HepG2 (cell line): ENCODE data around the gene GPR25. TPM values are rescaled to one million over a fixed set of nuclear protein-coding genes. Genes with fewer than 3 reads are reported as not detected.

Experiments used
- ATAC-seq: fragments of 200-7000 bp; cut with Tn5 transposase; 3 replicates; pipeline ENCODE4 v1.9.1; 2020; ENCODE audit warnings: mild to moderate bottlenecking, moderate library complexity
- BruUV-seq: library from RNA; stranded (reverse); fragments of 400-500 nt; replicated peaks from 2 replicates; lab custom pipeline; 2021; lab: Mats Ljungman, UMichigan
- CTCF ChIA-PET: fragments of 300-600 bp; formaldehyde crosslinking; extraction: SDS; loops from one replicate; lab custom pipeline; 2021; ENCODE audit warnings: low total read pairs, inconsistent platforms, low intra/inter-chr PET ratio; lab: Yijun Ruan, JAX
- POLR2A ChIA-PET: fragments of 350-600 bp; sonication (Branson Sonifier 250); formaldehyde crosslinking; loops from one replicate; lab custom pipeline; 2020; ENCODE audit warnings: antibody characterized with exemption, inconsistent platforms; lab: Yijun Ruan, JAX
- DNase-seq: peaks from one replicate; pipeline ENCODE4 v3.0.0-alpha.2; 2015; ENCODE audit warnings: low spot score
- FAIRE-seq: peaks from 3 replicates; lab custom pipeline; 2011; peaks lifted over from hg19 to GRCh38; lab: Jason Lieb, UNC
- H2AFZ ChIP-seq: one replicate; pipeline ENCODE4 v1.6.1; 2011; ENCODE audit warnings: low read length, inconsistent platforms
- H3K27ac ChIP-seq: fragments of 300-600 bp; 3 replicates; pipeline ENCODE4 v1.8.0; 2011; ENCODE audit warnings: mixed run types, mild to moderate bottlenecking, mixed read lengths, low read length, inconsistent platforms; ENCODE audit not compliant: insufficient read depth; ENCODE audit errors: extremely low read length
- H3K27me3 ChIP-seq, 2 experiments: fragments of 200-600 bp in 1 of 2; 2 replicates in 1 of 2; 3 replicates in 1 of 2; pipeline versions ENCODE4 v1.6.0 to v1.8.0; 2011; ENCODE audit warnings: low read length in 2 of 2, mild to moderate bottlenecking in 2 of 2, moderate library complexity in 2 of 2, inconsistent platforms in 1 of 2; ENCODE audit not compliant: insufficient read depth in 2 of 2, control insufficient read depth in 1 of 2
- H3K36me3 ChIP-seq, 2 experiments: fragments of 200-600 bp in 1 of 2; replicated peaks in 1 of 2; 2 replicates in 1 of 2; 3 replicates in 1 of 2; pipeline versions ENCODE4 v1.5.1 to v1.8.0; 2011; ENCODE audit warnings: low read length in 2 of 2, inconsistent platforms in 1 of 2; ENCODE audit not compliant: insufficient read depth in 2 of 2, control insufficient read depth in 1 of 2
- H3K4me1 ChIP-seq: 2 replicates; pipeline ENCODE4 v1.5.1; 2012; ENCODE audit warnings: low read length, inconsistent platforms; ENCODE audit not compliant: insufficient read depth
- H3K4me2 ChIP-seq: 2 replicates; pipeline ENCODE4 v1.6.0; 2011; ENCODE audit warnings: low read depth, low read length, inconsistent platforms
- H3K4me3 ChIP-seq, 3 experiments: fragments of 200-600 bp in 1 of 3; sonication (generic), shearing (Covaris generic) in 1 of 3; replicated peaks in 1 of 3; 2 replicates each; pipeline ENCODE4 v1.5.1; 2011 to 2016; ENCODE audit warnings: low read length in 3 of 3, inconsistent platforms in 2 of 3, low read depth in 2 of 3, mild to moderate bottlenecking in 2 of 3, control low read depth in 1 of 3, mixed read lengths in 1 of 3; ENCODE audit not compliant: insufficient read depth in 1 of 3
- H3K79me2 ChIP-seq: one replicate; pipeline ENCODE4 v1.6.1; 2011; ENCODE audit warnings: low read length, inconsistent platforms; ENCODE audit not compliant: insufficient read depth
- H3K9ac ChIP-seq: 2 replicates; pipeline ENCODE4 v1.6.0; 2011; ENCODE audit warnings: mild to moderate bottlenecking, low read depth, low read length, inconsistent platforms; ENCODE audit not compliant: insufficient read depth
- H3K9me3 ChIP-seq: 2 replicates; pipeline ENCODE4 v1.5.1; 2012; ENCODE audit warnings: mild to moderate bottlenecking, low read length
- H4K20me1 ChIP-seq: 2 replicates; pipeline ENCODE4 v1.6.0; 2011; ENCODE audit warnings: inconsistent platforms, mild to moderate bottlenecking, low read length, moderate library complexity; ENCODE audit not compliant: insufficient read depth
- BRCA1 ChIP-seq: sonication (generic); formaldehyde crosslinking; IDR thresholded peaks from 2 replicates; pipeline ENCODE4 v1.4.0; 2020; ENCODE audit warnings: missing genetic modification reagents
- CHD2 ChIP-seq: IDR thresholded peaks from 2 replicates; pipeline ENCODE4 v1.6.1; 2011; ENCODE audit warnings: low read depth, low read length, improper control_type of control experiment
- DPF2 ChIP-seq: sonication (generic); formaldehyde crosslinking; IDR thresholded peaks from 2 replicates; pipeline ENCODE4 v1.4.0; 2020; ENCODE audit warnings: mild to moderate bottlenecking, low read depth, missing genetic modification reagents, borderline replicate concordance
- EHMT2 ChIP-seq: fragments of 200-600 bp; sonication (generic); IDR thresholded peaks from 2 replicates; pipeline ENCODE4 v1.7.0; 2017; ENCODE audit warnings: antibody characterized with exemption, low read depth, low read length, borderline replicate concordance
- ELF4 ChIP-seq: sonication (generic); formaldehyde crosslinking; IDR thresholded peaks from 2 replicates; pipeline ENCODE4 v1.5.0; 2020; ENCODE audit warnings: missing genetic modification reagents, mild to moderate bottlenecking, moderate library complexity, borderline replicate concordance
- ETV6 ChIP-seq: sonication (generic); formaldehyde crosslinking; conservative IDR thresholded peaks from 2 replicates; pipeline ENCODE4 v1.4.0; 2020; ENCODE audit warnings: missing genetic modification reagents
- MATR3 ChIP-seq: sonication (generic); formaldehyde crosslinking; IDR thresholded peaks from 2 replicates; pipeline ENCODE4 v1.4.0; 2020; ENCODE audit warnings: missing genetic modification reagents
- REPIN1 ChIP-seq: sonication (generic); formaldehyde crosslinking; IDR thresholded peaks from 2 replicates; pipeline ENCODE4 v1.8.0; 2022; ENCODE audit warnings: missing genetic modification reagents, low read depth, mild to moderate bottlenecking, borderline replicate concordance
- SP4 ChIP-seq: sonication (generic); formaldehyde crosslinking; IDR thresholded peaks from 2 replicates; pipeline ENCODE4 v1.8.1; 2023; ENCODE audit warnings: mild to moderate bottlenecking, missing genetic modification reagents
- TAF1 ChIP-seq: sonication (generic); formaldehyde crosslinking; IDR thresholded peaks from 2 replicates; pipeline ENCODE4 v1.4.0; 2020; ENCODE audit warnings: missing genetic modification reagents
- ZBTB3 ChIP-seq: sonication (generic); formaldehyde crosslinking; IDR thresholded peaks from 2 replicates; pipeline ENCODE4 v1.4.0; 2020; ENCODE audit warnings: low read depth, mild to moderate bottlenecking, moderate library complexity, missing genetic modification reagents, borderline replicate concordance
- ZNF138 ChIP-seq: sonication (generic); formaldehyde crosslinking; IDR thresholded peaks from 2 replicates; pipeline ENCODE4 v1.5.0; 2020; ENCODE audit warnings: mild to moderate bottlenecking, low read depth, missing genetic modification reagents
- ZNF230 ChIP-seq: sonication (generic); formaldehyde crosslinking; IDR thresholded peaks from 2 replicates; pipeline ENCODE4 v1.4.0; 2020; ENCODE audit warnings: mild to moderate bottlenecking, missing genetic modification reagents
- ZNF550 ChIP-seq: sonication (generic); formaldehyde crosslinking; IDR thresholded peaks from 2 replicates; pipeline ENCODE4 v1.4.0; 2020; ENCODE audit warnings: mild to moderate bottlenecking, missing genetic modification reagents, borderline replicate concordance
- WGBS: methylation state at CpG from one replicate; pipeline ENCODE4 v1.1.6; 2017; ENCODE audit warnings: low lambda C conversion rate; 5-methylcytosine and 5-hydroxymethylcytosine counted together
- in situ Hi-C: cut with HindIII; loops from 2 replicates; pipeline ENCODE4 v1.10.0; 2017; ENCODE audit warnings: low pct_unique_long_range_greater_than_20kb; ENCODE audit not compliant: extremely low pct_ligation_motif_present
- intact Hi-C: fragments of 100-400 bp; cut with micrococcal nuclease; formaldehyde crosslinking; loops from one replicate; pipeline ENCODE4 v1.10.0; 2022; ENCODE audit not compliant: unreplicated experiment
- polyA plus RNA-seq, 8 experiments: library from polyadenylated mRNA; depleted of rRNA in 3 of 8; stranded (reverse) in 7 of 8; unstranded in 1 of 8; fragments of >200 nt; fragmentation: Illumina TruSeq in 4 of 8; extraction: Trizol in 4 of 8; gene quantifications; 2 replicates each; pipeline versions ENCODE4 v1.2.1 to v1.2.3, GENCODE V29; 2011 to 2016; ENCODE audit warnings: low read depth in 4 of 8, missing spikeins in 1 of 8, mixed read lengths in 1 of 8; ENCODE audit not compliant: insufficient read depth in 1 of 8
- total RNA-seq, 5 experiments: library from RNA; depleted of rRNA; stranded (reverse); fragments of >200 nt; fragmentation: Illumina TruSeq; extraction: Trizol; gene quantifications; 2 replicates each; pipeline ENCODE4 v1.2.3, GENCODE V29; 2016; ENCODE audit warnings: low read depth in 1 of 5
- TF ChIP-seq, protein P1 (sequence below): sonication (generic); formaldehyde crosslinking; IDR thresholded peaks from 2 replicates; pipeline ENCODE4 v1.5.0; 2020; ENCODE audit warnings: mild to moderate bottlenecking, missing genetic modification reagents, borderline replicate concordance
- TF ChIP-seq, protein P2 (sequence below): sonication (generic); formaldehyde crosslinking; IDR thresholded peaks from 2 replicates; pipeline ENCODE4 v1.4.0; 2020; ENCODE audit warnings: missing genetic modification reagents, low read depth, mild to moderate bottlenecking, borderline replicate concordance

Gene GPR25
- total and polyA plus RNA-seq, 2 of the 13 experiments (the other 11 are each of a cell fraction or from before 2014, with no cell fraction given) = not detected

DNA sequence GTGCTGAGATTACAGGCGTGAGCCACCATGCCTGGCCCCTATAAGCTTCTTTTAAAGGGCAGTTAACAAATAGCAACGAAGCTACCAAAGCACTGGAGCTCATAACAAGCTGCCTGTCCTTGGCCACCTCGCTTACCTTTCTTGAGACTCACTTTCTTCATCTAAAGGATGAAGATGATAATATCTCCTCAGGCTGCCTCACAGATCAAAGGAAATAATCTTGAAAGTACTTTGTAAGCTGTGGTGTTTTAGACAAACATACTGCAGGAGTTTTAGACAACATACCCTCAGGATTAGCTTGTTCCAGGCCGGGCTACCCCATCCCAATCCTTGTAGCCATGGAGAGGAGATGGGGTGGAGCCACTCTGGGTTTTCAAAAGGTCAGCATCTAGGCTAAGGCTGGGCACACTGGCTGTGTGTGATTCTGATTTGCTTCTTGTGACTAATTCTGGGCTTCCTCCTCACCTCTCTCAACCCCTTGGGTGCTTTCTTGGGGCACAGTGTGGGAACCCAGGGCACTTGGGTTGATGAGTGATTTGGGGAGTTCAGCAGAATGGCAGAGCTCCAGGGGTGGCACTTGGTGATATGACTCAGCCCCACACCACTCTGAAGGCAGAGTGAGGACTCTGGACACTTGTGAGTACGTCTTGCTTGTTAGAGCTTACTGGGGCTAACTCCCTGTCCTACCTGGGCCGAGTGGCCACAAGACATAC lies 5.2 kb downstream of the GPR25 start:
- Histone ChIP-seq H3K27me3 (0 out of 5 replicates have a peak, but pooled peaks cover 0 to 4% of the 10 kb centered on the region in 2 experiments), H3K4me2 (no peak overlapping the region), H3K4me1 (no peaks in the 10 kb centered on the region), H3K9ac (no peak overlapping the region), H3K4me3 (no peak overlapping the region), H3K36me3 (no peaks in the 10 kb centered on the region), H2AFZ (no peak overlapping the region), H3K27ac (no peak overlapping the region), H3K79me2 (no peaks in the 10 kb centered on the region), H3K9me3 (no peaks in the 10 kb centered on the region), H4K20me1 (no peaks in the 10 kb centered on the region)
- TF ChIP-seq, protein P1, sequence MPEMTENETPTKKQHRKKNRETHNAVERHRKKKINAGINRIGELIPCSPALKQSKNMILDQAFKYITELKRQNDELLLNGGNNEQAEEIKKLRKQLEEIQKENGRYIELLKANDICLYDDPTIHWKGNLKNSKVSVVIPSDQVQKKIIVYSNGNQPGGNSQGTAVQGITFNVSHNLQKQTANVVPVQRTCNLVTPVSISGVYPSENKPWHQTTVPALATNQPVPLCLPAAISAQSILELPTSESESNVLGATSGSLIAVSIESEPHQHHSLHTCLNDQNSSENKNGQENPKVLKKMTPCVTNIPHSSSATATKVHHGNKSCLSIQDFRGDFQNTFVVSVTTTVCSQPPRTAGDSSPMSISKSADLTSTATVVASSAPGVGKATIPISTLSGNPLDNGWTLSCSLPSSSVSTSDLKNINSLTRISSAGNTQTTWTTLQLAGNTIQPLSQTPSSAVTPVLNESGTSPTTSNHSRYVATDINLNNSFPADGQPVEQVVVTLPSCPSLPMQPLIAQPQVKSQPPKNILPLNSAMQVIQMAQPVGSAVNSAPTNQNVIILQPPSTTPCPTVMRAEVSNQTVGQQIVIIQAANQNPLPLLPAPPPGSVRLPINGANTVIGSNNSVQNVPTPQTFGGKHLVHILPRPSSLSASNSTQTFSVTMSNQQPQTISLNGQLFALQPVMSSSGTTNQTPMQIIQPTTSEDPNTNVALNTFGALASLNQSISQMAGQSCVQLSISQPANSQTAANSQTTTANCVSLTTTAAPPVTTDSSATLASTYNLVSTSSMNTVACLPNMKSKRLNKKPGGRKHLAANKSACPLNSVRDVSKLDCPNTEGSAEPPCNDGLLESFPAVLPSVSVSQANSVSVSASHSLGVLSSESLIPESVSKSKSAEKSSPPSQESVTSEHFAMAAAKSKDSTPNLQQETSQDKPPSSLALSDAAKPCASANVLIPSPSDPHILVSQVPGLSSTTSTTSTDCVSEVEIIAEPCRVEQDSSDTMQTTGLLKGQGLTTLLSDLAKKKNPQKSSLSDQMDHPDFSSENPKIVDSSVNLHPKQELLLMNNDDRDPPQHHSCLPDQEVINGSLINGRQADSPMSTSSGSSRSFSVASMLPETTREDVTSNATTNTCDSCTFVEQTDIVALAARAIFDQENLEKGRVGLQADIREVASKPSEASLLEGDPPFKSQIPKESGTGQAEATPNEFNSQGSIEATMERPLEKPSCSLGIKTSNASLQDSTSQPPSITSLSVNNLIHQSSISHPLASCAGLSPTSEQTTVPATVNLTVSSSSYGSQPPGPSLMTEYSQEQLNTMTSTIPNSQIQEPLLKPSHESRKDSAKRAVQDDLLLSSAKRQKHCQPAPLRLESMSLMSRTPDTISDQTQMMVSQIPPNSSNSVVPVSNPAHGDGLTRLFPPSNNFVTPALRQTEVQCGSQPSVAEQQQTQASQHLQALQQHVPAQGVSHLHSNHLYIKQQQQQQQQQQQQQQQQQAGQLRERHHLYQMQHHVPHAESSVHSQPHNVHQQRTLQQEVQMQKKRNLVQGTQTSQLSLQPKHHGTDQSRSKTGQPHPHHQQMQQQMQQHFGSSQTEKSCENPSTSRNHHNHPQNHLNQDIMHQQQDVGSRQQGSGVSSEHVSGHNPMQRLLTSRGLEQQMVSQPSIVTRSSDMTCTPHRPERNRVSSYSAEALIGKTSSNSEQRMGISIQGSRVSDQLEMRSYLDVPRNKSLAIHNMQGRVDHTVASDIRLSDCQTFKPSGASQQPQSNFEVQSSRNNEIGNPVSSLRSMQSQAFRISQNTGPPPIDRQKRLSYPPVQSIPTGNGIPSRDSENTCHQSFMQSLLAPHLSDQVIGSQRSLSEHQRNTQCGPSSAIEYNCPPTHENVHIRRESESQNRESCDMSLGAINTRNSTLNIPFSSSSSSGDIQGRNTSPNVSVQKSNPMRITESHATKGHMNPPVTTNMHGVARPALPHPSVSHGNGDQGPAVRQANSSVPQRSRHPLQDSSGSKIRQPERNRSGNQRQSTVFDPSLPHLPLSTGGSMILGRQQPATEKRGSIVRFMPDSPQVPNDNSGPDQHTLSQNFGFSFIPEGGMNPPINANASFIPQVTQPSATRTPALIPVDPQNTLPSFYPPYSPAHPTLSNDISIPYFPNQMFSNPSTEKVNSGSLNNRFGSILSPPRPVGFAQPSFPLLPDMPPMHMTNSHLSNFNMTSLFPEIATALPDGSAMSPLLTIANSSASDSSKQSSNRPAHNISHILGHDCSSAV = no peak
- no peak for TF ChIP-seq ELF4 (CRISPR knock-in tag)
- TF ChIP-seq, protein P2, sequence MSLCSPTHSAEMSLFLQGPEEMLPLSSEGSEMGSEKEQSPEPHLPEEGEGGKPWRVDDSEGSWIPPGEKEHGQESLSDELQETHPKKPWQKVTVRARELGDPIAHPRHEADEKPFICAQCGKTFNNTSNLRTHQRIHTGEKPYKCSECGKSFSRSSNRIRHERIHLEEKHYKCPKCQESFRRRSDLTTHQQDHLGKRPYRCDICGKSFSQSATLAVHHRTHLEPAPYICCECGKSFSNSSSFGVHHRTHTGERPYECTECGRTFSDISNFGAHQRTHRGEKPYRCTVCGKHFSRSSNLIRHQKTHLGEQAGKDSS (CRISPR knock-in tag) = no peak
- no peak for TF ChIP-seq CHD2
- TF ChIP-seq ZNF230 (CRISPR knock-in tag) = no peak
- TF ChIP-seq ETV6 (CRISPR knock-in tag) = no peak
- TF ChIP-seq ZBTB3 = no peak
- no peak for TF ChIP-seq MATR3 (CRISPR knock-in tag)
- TF ChIP-seq BRCA1 (CRISPR knock-in tag) = no peak
- TF ChIP-seq REPIN1 (CRISPR knock-in tag) = no peak
- no peak for TF ChIP-seq DPF2
- TF ChIP-seq ZNF138 (CRISPR knock-in tag) = no peak
- TF ChIP-seq TAF1 (CRISPR knock-in tag) = no peak
- TF ChIP-seq EHMT2 = no peak
- TF ChIP-seq SP4 (CRISPR knock-in tag) = no peak
- TF ChIP-seq ZNF550 (CRISPR knock-in tag) = no peak
- FAIRE-seq = no peak
- intact Hi-C loops (no loop called here), in situ Hi-C loops (no loop called here)
- WGBS = 57% methylated on average over 4 of the region's 6 CpGs
- ChIA-PET CTCF (no interaction called here), POLR2A (no interaction called here)
- no TSS peak for BruUV-seq
- ATAC-seq = no peak
- DNase-seq = no peak
